Measurements from ENCODE around the gene ARHGEF7.
"Not testable (repeated sequence)": the region's sequence is repeated elsewhere in the genome, so short reads cannot be mapped to it uniquely, and the experiment has no call there.

DNA sequence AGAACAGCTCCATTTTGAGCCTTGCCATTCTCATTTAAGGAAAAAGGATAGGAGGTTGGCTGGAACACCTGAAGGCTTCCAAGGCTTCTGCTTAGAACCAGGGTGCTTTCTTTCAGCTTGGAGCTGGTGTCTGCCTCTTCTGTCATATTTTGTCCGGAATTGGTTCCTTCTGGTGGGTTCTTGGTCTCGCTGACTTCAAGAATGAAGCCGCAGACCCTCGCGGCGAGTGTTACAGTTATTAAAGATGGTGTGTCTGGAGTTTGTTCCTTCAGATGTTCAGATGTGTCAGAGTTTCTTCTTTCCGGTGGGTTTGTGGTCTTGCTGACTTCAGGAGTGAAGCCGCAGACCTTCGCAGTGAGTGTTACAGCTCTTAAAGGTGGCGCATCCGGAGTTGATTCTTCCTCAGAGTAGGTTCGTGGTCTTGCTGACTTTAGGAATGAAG, 74.0 kb downstream of the ARHGEF7 start:
- TF ChIP-seq, protein P1, sequence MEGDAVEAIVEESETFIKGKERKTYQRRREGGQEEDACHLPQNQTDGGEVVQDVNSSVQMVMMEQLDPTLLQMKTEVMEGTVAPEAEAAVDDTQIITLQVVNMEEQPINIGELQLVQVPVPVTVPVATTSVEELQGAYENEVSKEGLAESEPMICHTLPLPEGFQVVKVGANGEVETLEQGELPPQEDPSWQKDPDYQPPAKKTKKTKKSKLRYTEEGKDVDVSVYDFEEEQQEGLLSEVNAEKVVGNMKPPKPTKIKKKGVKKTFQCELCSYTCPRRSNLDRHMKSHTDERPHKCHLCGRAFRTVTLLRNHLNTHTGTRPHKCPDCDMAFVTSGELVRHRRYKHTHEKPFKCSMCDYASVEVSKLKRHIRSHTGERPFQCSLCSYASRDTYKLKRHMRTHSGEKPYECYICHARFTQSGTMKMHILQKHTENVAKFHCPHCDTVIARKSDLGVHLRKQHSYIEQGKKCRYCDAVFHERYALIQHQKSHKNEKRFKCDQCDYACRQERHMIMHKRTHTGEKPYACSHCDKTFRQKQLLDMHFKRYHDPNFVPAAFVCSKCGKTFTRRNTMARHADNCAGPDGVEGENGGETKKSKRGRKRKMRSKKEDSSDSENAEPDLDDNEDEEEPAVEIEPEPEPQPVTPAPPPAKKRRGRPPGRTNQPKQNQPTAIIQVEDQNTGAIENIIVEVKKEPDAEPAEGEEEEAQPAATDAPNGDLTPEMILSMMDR (IDR thresholded peaks at IDR 0.05): not testable (repeated sequence)
- not testable (repeated sequence) for TF ChIP-seq POLR2A (IDR thresholded peaks at IDR 0.05)

Data from thyroid gland (tissue), 4 donors.